ENCODE measurements around the gene PATE1.
"Not testable (repeated sequence)": the region's sequence is repeated elsewhere in the genome, so short reads cannot be mapped to it uniquely, and the experiment has no call there.

The PATE1 gene, protein sequence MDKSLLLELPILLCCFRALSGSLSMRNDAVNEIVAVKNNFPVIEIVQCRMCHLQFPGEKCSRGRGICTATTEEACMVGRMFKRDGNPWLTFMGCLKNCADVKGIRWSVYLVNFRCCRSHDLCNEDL

DNA sequence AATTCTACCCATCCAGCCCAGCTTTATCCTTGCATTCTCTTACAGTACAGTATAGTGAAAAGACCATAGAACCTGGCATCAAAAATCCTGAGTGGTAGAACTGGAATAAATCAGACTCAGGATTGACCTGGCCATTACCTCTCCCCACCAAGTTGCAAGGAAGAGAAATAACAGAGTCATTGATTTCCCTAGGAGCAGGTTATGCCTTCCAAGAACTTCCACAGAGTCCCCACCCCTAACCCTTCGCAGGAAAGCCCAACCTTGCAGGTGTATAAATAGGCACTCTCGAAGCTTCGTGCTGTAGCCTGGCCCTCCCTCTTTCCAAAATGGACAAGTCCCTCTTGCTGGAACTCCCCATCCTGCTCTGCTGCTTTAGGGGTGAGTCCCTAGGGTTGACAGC is at the start of gene PATE1:
Gene PATE1 (plus strand): TSS at position 301 of the 400 bp plus-strand sequence. CDS start 26 bp downstream, at position 327.
- DNase-seq (ENCODE audit: low read depth in 2 of 2): no peak

DNA sequence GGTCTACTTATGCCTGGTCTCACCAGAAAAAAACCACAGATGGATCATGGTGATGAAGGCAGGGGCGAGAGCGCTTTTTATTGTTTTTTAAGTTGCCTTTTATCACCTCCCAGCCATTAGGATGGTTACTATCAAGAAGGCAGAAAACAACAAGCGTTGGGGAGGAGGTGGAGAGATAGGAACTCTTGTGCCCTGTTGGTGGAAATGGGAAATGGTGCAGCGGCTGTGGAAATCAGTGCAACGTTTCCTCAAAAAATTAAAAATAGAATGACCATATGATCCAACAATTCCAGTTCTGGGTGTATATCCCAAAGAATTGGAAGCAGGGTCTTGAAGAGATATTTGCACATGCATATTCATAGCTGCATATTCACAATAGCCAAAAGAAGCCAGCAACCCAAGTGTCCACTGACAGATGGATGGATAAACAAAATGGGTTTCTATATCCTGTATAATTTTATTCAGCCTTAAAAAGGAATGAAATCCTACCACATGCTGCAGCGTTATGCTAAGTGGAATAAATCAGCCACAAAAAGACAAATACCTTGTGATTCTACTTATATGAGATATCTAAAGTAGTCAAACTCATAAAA is 45.0 kb upstream of the PATE1 start:
- DNase-seq (ENCODE audit: low read depth in 2 of 2): no peak

GRCh38 chr11:125701858-125702621 is 44.0 kb upstream of the PATE1 start:
- DNase-seq (ENCODE audit: low read depth in 2 of 2): no peak

- DNase-seq (ENCODE audit: low read depth in 2 of 2): not testable (repeated sequence)
Observed at GRCh38 chr11:125704686-125705085, 41.4 kb upstream of the PATE1 start.

- DNase-seq (ENCODE audit: low read depth in 2 of 2): no peak
Observed at GRCh38 chr11:125720781-125721180, 25.3 kb upstream of the PATE1 start.

GRCh38 chr11:125724125-125724524 is 22.0 kb upstream of the PATE1 start:
- DNase-seq (ENCODE audit: low read depth in 2 of 2): no peak

GRCh38 chr11:125728969-125729368 is 17.1 kb upstream of the PATE1 start:
- no peak for DNase-seq (ENCODE audit: low read depth in 2 of 2)

DNA sequence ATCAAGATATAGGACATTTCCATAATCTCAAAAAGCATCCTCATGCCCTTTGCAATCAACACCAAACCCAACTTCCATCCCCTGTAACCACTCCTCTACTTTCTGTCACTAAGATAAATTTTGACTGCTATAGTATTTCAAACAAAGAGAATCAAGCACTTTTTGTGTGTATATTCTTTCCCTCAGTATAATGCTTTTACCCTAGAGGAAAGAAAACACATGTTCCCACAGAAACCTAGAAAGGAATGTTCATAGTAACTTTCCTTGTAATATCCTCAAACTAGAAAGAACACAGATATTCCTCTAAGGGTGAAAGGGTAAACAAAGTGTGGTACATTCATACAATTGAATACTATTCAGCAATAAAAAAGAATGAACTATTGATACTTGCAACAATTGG is 5.5 kb upstream of the PATE1 start:
- no peak for DNase-seq (ENCODE audit: low read depth in 2 of 2)

- no peak for DNase-seq (ENCODE audit: low read depth in 2 of 2)
Observed at GRCh38 chr11:125743681-125744080, 2.4 kb upstream of the PATE1 start.

DNA sequence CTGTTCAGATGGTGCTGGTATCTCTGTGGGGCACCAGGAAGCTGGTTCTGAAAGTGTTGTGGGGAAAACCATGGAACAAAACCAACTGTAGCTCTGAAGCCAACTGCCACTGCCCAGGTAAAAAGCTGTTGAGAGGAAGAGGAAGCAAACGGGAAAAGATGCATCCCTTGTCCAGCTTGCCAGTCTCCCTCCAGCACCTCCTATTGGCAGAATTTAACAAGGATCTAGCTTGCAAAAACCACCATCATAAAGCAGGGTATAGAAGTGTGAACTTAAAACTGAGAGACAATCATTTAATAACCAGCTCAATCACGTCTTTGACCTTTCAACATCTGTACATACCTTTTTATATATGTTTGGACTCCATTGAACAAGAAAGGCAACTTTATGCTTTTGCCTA is 4.5 kb downstream of the PATE1 start:
- no peak for DNase-seq (ENCODE audit: low read depth in 2 of 2)

DNA sequence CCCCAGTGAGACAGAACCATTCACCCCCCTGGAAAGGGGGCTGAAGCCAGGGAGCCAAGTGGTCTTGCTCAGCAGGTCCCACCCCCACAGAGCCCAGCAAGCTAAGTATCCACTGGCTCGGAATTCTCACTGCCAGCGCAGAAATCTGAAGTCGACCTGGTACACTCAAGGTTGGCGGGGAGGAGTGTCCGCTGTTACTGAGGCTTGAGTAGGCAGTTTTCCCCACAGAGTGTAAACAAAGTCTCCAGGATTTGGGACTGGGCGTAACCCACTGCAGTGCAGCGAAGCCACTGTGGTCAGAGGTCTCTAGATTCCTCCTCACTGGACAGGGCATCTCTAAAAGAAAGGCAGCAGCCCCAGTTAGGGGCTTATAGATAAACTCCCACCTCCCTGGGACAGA is 10.0 kb downstream of the PATE1 start:
- no peak for DNase-seq (ENCODE audit: low read depth in 2 of 2)

- no peak for DNase-seq (ENCODE audit: low read depth in 2 of 2)
Observed at GRCh38 chr11:125762445-125762844, 16.4 kb downstream of the PATE1 start.

DNA sequence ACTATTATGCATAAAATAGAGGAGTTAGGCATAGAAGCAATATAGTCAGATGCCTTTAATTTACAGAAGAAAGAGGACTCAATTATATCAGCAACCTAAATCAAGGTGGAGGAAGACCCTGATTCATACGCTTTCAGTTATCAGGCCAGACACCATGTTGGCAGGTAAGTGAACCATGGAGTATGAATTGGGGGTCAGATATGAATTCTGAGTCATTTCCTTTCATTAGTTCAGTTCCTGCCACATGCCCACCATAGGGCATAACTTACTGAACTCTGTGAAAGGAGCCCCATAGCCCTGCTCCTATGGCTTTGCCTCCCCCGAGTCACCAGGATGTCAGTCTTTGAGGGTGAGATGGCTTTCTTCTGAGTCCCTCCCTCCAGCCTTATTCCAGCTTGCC is 17.4 kb downstream of the PATE1 start:
- DNase-seq (ENCODE audit: low read depth in 2 of 2): no peak

GRCh38 chr11:125766251-125766650 is 20.2 kb downstream of the PATE1 start:
- no peak for DNase-seq (ENCODE audit: low read depth in 2 of 2)

DNA sequence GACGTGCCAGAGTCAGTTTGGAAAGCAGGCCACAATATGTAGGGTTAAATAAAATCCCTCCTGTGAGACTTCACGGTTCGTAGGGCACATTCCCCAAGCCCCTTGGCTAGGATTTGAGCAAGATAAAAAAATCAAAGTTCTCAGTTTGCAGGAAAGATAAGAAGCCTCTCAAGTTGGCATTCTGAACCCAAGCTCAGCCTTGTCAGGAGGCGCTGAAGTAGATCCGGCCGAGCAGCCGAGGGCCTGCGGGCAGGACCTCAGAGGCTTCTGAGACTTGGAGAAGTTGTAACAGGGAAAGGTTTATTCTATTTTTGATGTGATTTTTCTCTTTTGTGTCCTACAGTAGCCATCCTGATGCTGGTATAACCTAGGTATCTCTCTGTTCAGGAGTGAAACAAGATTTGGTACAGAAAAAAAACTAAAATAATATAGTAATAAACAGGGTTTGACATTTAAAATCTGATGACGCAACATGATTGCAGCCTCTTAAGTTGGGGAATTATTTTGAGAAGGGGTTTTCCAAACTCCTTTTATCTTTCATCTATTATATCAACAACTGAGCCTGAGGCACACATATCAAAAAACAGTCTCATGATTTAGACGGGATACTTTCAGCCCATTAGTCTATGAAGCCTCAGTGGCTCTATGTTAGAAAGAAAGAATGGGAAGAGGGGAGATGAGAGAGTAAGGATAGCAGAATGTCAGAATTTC is 22.4 kb downstream of the PATE1 start:
- DNase-seq (ENCODE audit: low read depth in 2 of 2): no peak

- DNase-seq (ENCODE audit: low read depth in 2 of 2): no peak
Observed at GRCh38 chr11:125770583-125770982, 24.5 kb downstream of the PATE1 start.

- DNase-seq (ENCODE audit: low read depth in 2 of 2): no peak
Observed at GRCh38 chr11:125772834-125773505, 26.9 kb downstream of the PATE1 start.

DNA sequence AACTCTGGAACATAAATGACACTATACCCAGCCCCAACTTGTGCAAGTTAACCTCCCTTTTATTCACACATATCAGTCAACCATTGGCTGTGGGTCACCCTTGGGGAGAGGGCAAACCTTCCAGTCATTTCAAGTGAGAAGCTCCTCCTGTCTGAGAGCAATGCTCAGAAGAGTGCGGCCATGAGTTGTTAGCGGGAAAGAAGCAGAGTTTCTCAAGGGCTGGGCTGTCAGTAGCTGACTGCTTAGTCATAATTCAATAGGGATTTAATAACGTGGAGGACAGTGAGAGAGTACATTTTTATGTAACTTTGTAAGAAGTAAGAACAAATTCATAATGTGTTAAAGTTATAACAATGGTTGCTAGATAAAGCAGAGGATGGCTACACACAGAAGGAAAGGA is 27.4 kb downstream of the PATE1 start:
- no peak for DNase-seq (ENCODE audit: low read depth in 2 of 2)

DNA sequence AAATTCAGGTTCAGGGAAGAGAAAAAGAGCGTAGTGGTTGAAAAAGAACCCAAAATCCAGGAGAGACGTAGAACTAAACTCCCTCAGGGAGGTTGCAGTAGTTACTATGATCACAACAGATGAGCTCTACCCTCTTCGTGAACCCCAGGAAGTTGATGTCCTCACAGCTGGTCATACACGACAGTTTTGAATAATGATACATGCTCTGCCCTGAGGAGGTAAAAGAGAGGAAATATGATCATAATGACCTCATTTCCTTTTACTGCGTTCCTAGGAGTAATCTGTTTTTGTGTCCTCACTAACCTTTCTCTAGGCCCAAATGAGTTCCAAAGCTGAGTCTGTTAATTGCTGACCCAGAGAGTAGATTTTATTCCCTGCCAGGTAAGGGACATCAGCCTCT is 31.2 kb downstream of the PATE1 start:
- no peak for DNase-seq (ENCODE audit: low read depth in 2 of 2)

- no peak for DNase-seq (ENCODE audit: low read depth in 2 of 2)
Observed at GRCh38 chr11:125778728-125779127, 32.6 kb downstream of the PATE1 start, which contains the start of gene PATE2. Gene PATE2, minus strand, starts transcription at chr11:125778828. Its CDS starts 55 bp downstream, at chr11:125778773.

- no peak for DNase-seq (ENCODE audit: low read depth in 2 of 2)
Observed at GRCh38 chr11:125784678-125785077, 38.6 kb downstream of the PATE1 start.

GRCh38 chr11:125787827-125788226 is 41.7 kb downstream of the PATE1 start, which contains the start of gene PATE3:
Gene PATE3, plus strand, starts transcription at chr11:125788127. Its CDS starts 25 bp downstream, at chr11:125788152.
- no peak for DNase-seq (ENCODE audit: low read depth in 2 of 2)
